H1 (cell line): ENCODE measurements around the gene CACNB4. TPM values are rescaled to one million over a fixed set of nuclear protein-coding genes. Genes with fewer than 3 reads are reported as not detected.
A peak's percentile ranks its signal among the peaks of the same experiment; 100 is the strongest.

Experiments
- CTCF ChIA-PET: fragments of 300-600 bp; sonication (Branson Sonifier 250); formaldehyde crosslinking; loops from one replicate; lab custom pipeline; 2021; ENCODE audit not compliant: partially characterized antibody; lab: Charles Lee
- POLR2A ChIA-PET: fragments of 300-600 bp; sonication (Branson Sonifier 250); formaldehyde crosslinking; loops from one replicate; lab custom pipeline; 2021; ENCODE audit warnings: inconsistent platforms; ENCODE audit not compliant: partially characterized antibody; lab: Charles Lee
- DNase-seq, 2 experiments: peaks; one replicate each; pipeline versions ENCODE4 v3.0.0 to v3.0.0-alpha.2; 2010 to 2022; ENCODE audit warnings: low spot score in 2 of 2, low read depth in 1 of 2, mixed read lengths in 1 of 2
- FAIRE-seq: peaks from 2 replicates; lab custom pipeline; 2011; peaks lifted over from hg19 to GRCh38; lab: Jason Lieb, UNC
- H2AFZ ChIP-seq: 2 replicates; pipeline ENCODE4 v1.8.1; 2012; ENCODE audit warnings: low read length, inconsistent platforms
- H2AK5ac ChIP-seq: 2 replicates; pipeline ENCODE4 v1.6.1; 2013; ENCODE audit warnings: low read depth, low read length
- H2BK120ac ChIP-seq: replicated peaks from 2 replicates; pipeline ENCODE3; 2013; ENCODE audit warnings: low read depth, low read length, inconsistent platforms
- H2BK12ac ChIP-seq: 2 replicates; pipeline ENCODE4 v1.6.1; 2013; ENCODE audit warnings: low read depth, low read length
- H2BK15ac ChIP-seq: 2 replicates; pipeline ENCODE4 v1.6.1; 2013; ENCODE audit warnings: low read length
- H2BK20ac ChIP-seq: 2 replicates; pipeline ENCODE4 v1.6.1; 2013; ENCODE audit warnings: low read length
- H2BK5ac ChIP-seq: 2 replicates; pipeline ENCODE4 v1.6.1; 2013; ENCODE audit warnings: low read depth, low read length
- H3K14ac ChIP-seq: 2 replicates; pipeline ENCODE4 v1.6.1; 2013; ENCODE audit warnings: inconsistent platforms; ENCODE audit not compliant: insufficient read length
- H3K18ac ChIP-seq: 2 replicates; pipeline ENCODE4 v1.6.1; 2013; ENCODE audit warnings: low read length; ENCODE audit errors: extremely low read depth
- H3K23ac ChIP-seq: 2 replicates; pipeline ENCODE4 v1.6.1; 2013; ENCODE audit warnings: inconsistent platforms; ENCODE audit not compliant: insufficient read length
- H3K23me2 ChIP-seq: 2 replicates; pipeline ENCODE4 v1.6.1; 2013; ENCODE audit warnings: low read depth, low read length
- H3K27ac ChIP-seq: 2 replicates; pipeline ENCODE4 v1.6.1; 2011; ENCODE audit warnings: low read depth, low read length, inconsistent platforms
- H3K27me3 ChIP-seq, 4 experiments: replicated peaks in 1 of 4; 1 replicate in 1 of 4; 2 replicates in 3 of 4; pipeline versions ENCODE4 v1.6.1 to v1.8.1; 2011 to 2013; ENCODE audit warnings: low read length in 3 of 4, mild to moderate bottlenecking in 3 of 4, inconsistent platforms in 2 of 4, mixed read lengths in 2 of 4, moderate library complexity in 1 of 4; ENCODE audit not compliant: control insufficient read depth in 3 of 4, insufficient read depth in 3 of 4; ENCODE audit errors: extremely low read depth in 1 of 4
- H3K36me3 ChIP-seq, 4 experiments: 2 replicates each; pipeline versions ENCODE4 v1.6.1 to v1.8.1; 2011 to 2013; ENCODE audit warnings: mild to moderate bottlenecking in 4 of 4, low read length in 3 of 4, moderate library complexity in 2 of 4, control low read depth in 1 of 4, inconsistent platforms in 1 of 4; ENCODE audit not compliant: insufficient read depth in 4 of 4, control insufficient read depth in 2 of 4
- H3K4ac ChIP-seq: replicated peaks from 2 replicates; pipeline ENCODE3; 2013; ENCODE audit warnings: low read length, low read depth, mixed read lengths, inconsistent platforms; ENCODE audit not compliant: insufficient read length
- H3K4me1 ChIP-seq, 4 experiments: replicated peaks in 1 of 4; 1 replicate in 1 of 4; 2 replicates in 3 of 4; pipeline versions ENCODE4 v1.6.1 to v1.8.1; 2011 to 2013; ENCODE audit warnings: low read length in 3 of 4, inconsistent platforms in 2 of 4, mixed read lengths in 1 of 4; ENCODE audit not compliant: insufficient read depth in 4 of 4, control insufficient read depth in 3 of 4
- H3K4me2 ChIP-seq, 2 experiments: 2 replicates each; pipeline versions ENCODE4 v1.6.1 to v1.8.1; 2011 to 2013; ENCODE audit warnings: low read depth in 2 of 2, low read length in 2 of 2, control low read depth in 1 of 2, inconsistent platforms in 1 of 2, mild to moderate bottlenecking in 1 of 2; ENCODE audit not compliant: insufficient read depth in 1 of 2
- H3K4me3 ChIP-seq, 4 experiments: fragments of 200-600, 300-600 bp in 1 of 4; sonication (generic), shearing (Covaris generic), sonication (Bioruptor Twin) in 1 of 4; 2 replicates each; pipeline versions ENCODE4 v1.5.1 to v1.8.1; 2011 to 2016; ENCODE audit warnings: low read length in 4 of 4, low read depth in 3 of 4, control low read depth in 2 of 4, inconsistent platforms in 2 of 4, mild to moderate bottlenecking in 2 of 4, mixed read lengths in 1 of 4, moderate library complexity in 1 of 4; ENCODE audit not compliant: insufficient read depth in 2 of 4; ENCODE audit errors: extremely low read depth in 1 of 4
- H3K56ac ChIP-seq: replicated peaks from 2 replicates; pipeline ENCODE3; 2013; ENCODE audit warnings: low read depth, mild to moderate bottlenecking, mixed read lengths, low read length, inconsistent platforms; ENCODE audit not compliant: insufficient read length
- H3K79me1 ChIP-seq: 2 replicates; pipeline ENCODE4 v1.6.1; 2013; ENCODE audit warnings: low read depth, low read length, control low read depth
- H3K79me2 ChIP-seq, 2 experiments: 2 replicates each; pipeline versions ENCODE4 v1.6.1 to v1.8.1; 2012 to 2013; ENCODE audit warnings: low read length in 2 of 2, mild to moderate bottlenecking in 2 of 2, inconsistent platforms in 1 of 2; ENCODE audit not compliant: insufficient read depth in 2 of 2, control insufficient read depth in 1 of 2
- H3K9ac ChIP-seq, 4 experiments: replicated peaks in 1 of 4; 1 replicate in 1 of 4; 2 replicates in 3 of 4; pipeline versions ENCODE4 v1.6.1 to v1.8.1; 2011 to 2013; ENCODE audit warnings: low read depth in 3 of 4, low read length in 3 of 4, control low read depth in 2 of 4, mild to moderate bottlenecking in 2 of 4, moderate library complexity in 2 of 4, inconsistent platforms in 1 of 4; ENCODE audit errors: extremely low read depth in 1 of 4
- H3K9me3 ChIP-seq, 2 experiments: 2 replicates each; pipeline versions ENCODE4 v1.6.1 to v1.8.1; 2012 to 2013; ENCODE audit warnings: mild to moderate bottlenecking in 2 of 2, moderate library complexity in 2 of 2, control low read depth in 1 of 2, inconsistent platforms in 1 of 2, low read depth in 1 of 2, low read length in 1 of 2, mixed read lengths in 1 of 2; ENCODE audit not compliant: insufficient read depth in 2 of 2
- H4K20me1 ChIP-seq, 2 experiments: replicated peaks in 1 of 2; 2 replicates each; pipeline versions ENCODE3 to v1.8.1; 2011 to 2013; ENCODE audit warnings: inconsistent platforms in 2 of 2, low read length in 2 of 2, mild to moderate bottlenecking in 1 of 2; ENCODE audit not compliant: insufficient read depth in 2 of 2, control insufficient read depth in 1 of 2
- H4K5ac ChIP-seq: 2 replicates; pipeline ENCODE4 v1.6.1; 2013; ENCODE audit warnings: low read length, low read depth, mixed read lengths, inconsistent platforms; ENCODE audit not compliant: insufficient read length
- H4K8ac ChIP-seq: 2 replicates; pipeline ENCODE4 v1.8.0; 2013; ENCODE audit warnings: mild to moderate bottlenecking, moderate library complexity, low read length, inconsistent platforms; ENCODE audit not compliant: insufficient read depth; ENCODE audit errors: extremely low read depth
- H4K91ac ChIP-seq: replicated peaks from 2 replicates; pipeline ENCODE3; 2013; ENCODE audit warnings: low read length, mixed read lengths, inconsistent platforms; ENCODE audit not compliant: insufficient read length
- CBX8 ChIP-seq: fragments of 300-800, 300-1000 bp; sonication (generic); IDR thresholded peaks from 2 replicates; pipeline ENCODE4 v1.7.1; 2016; ENCODE audit warnings: low read depth, low read length, borderline replicate concordance
- CTCF ChIP-seq, 3 experiments: IDR thresholded peaks; 1 replicate in 2 of 3; 2 replicates in 1 of 3; pipeline versions ENCODE4 v1.5.1 to v1.6.1; 2011; ENCODE audit warnings: low read length in 3 of 3, mild to moderate bottlenecking in 3 of 3, inconsistent platforms in 2 of 3, low read depth in 1 of 3, moderate library complexity in 1 of 3; ENCODE audit not compliant: insufficient read depth in 1 of 3; ENCODE audit errors: control extremely low read depth in 1 of 3
- MAFK ChIP-seq: IDR thresholded peaks from 2 replicates; pipeline ENCODE4 v1.6.1; 2012; ENCODE audit warnings: low read depth, mild to moderate bottlenecking, improper control_type of control experiment, low read length
- RAD21 ChIP-seq, 2 experiments: IDR thresholded peaks in 1 of 2; conservative IDR thresholded peaks in 1 of 2; 2 replicates each; pipeline ENCODE4 v1.6.1; 2011; ENCODE audit warnings: low read depth in 2 of 2, low read length in 2 of 2, improper control_type of control experiment in 1 of 2, inconsistent platforms in 1 of 2, mild to moderate bottlenecking in 1 of 2, moderate library complexity in 1 of 2
- RFX5 ChIP-seq: IDR thresholded peaks from 2 replicates; pipeline ENCODE4 v1.6.1; 2011; ENCODE audit warnings: low read depth, low read length, improper control_type of control experiment, borderline replicate concordance
- RNF2 ChIP-seq: fragments of 200-900, 300-1000 bp; sonication (generic); IDR thresholded peaks from 2 replicates; pipeline ENCODE4 v1.7.1; 2016; ENCODE audit warnings: borderline replicate concordance, low read depth, mild to moderate bottlenecking, antibody characterized with exemption, low read length; ENCODE audit not compliant: poor library complexity, severe bottlenecking; ENCODE audit errors: missing control alignments
- SP1 ChIP-seq: IDR thresholded peaks from 2 replicates; pipeline ENCODE4 v1.6.1; 2011; ENCODE audit warnings: low read depth, low read length
- WGBS, 2 experiments: shearing (Covaris generic) in 1 of 2; methylation state at CpG; one replicate each; pipeline versions ENCODE4 v1.1.6 to v1.1.7; 2013 to 2015; ENCODE audit warnings: low lambda C conversion rate in 2 of 2, mixed read lengths in 2 of 2, inconsistent platforms in 1 of 2, low coverage in 1 of 2, missing lambda C conversion rate in 1 of 2; ENCODE audit not compliant: insufficient replicate concordance in 2 of 2, insufficient coverage in 1 of 2, insufficient read length in 1 of 2; ENCODE audit errors: extremely low coverage in 1 of 2, missing lambda C conversion rate in 1 of 2; 5-methylcytosine and 5-hydroxymethylcytosine counted together
- polyA plus RNA-seq, 7 experiments: library from polyadenylated mRNA; depleted of rRNA in 3 of 7; stranded (reverse) in 5 of 7; unstranded in 2 of 7; fragments of >200 nt in 5 of 7; fragments of 200-250 nt in 2 of 7; gene quantifications; 1 replicate in 5 of 7; 2 replicates in 1 of 7; 4 replicates in 1 of 7; pipeline versions ENCODE4 v1.2.1 to v1.2.3, GENCODE V29; 2011 to 2013; ENCODE audit warnings: missing spikeins in 2 of 7, mixed read lengths in 2 of 7
- total RNA-seq: library from RNA; stranded (reverse); fragmentation: NEBNext Ultra II Directional; extraction: Animal tissue kit (Norgen Biotek cat#: 25700); gene quantifications from 2 replicates; pipeline ENCODE4 v1.2.1, GENCODE V29; 2021

The CACNB4 gene
- total and polyA plus RNA-seq, 2 of the 8 experiments (the other 6 are each of a cell fraction or from before 2014, with no cell fraction given): 2.0 to 4.0 TPM

GRCh38 chr2:152033011-152033925, 65.6 kb downstream of the CACNB4 start:
- H3K27ac ChIP-seq: no peak overlapping the region
- no peak overlapping the region for H2BK5ac ChIP-seq
- H3K14ac ChIP-seq: no peak overlapping the region
- no peak overlapping the region for H4K91ac ChIP-seq
- no peak overlapping the region for H4K8ac ChIP-seq
- no peak overlapping the region for H2AFZ ChIP-seq
- no peak overlapping the region for H2AK5ac ChIP-seq
- ChIA-PET POLR2A (interaction anchor here (0.9 to 1.0 kb wide), 2 partner anchors 65 to 619 kb away, joined by 3 read pairs; no protein-coding TSS in a partner anchor), CTCF (interaction anchor here (0.5 to 9.5 kb wide), 8 partner anchors 8 to 602 kb away, joined by 3 to 95 read pairs (median 5); partner anchors contain the start of gene STAM2)
- no peak overlapping the region for H2BK20ac ChIP-seq
- DNase-seq (peak in 1 of 2 experiments; percentile 51), FAIRE-seq (peak; percentile 60)
- H3K9ac ChIP-seq: no peak overlapping the region
- no peaks in the 10 kb centered on the region for H3K79me2 ChIP-seq
- H2BK15ac ChIP-seq: no peak overlapping the region
- H3K27me3 ChIP-seq: peaks cover 0 to 40% (median 19%) of the 10 kb centered on the region in 4 experiments; a peak in 5 of 7 replicates
- H2BK120ac ChIP-seq: no peak overlapping the region
- no peaks in the 10 kb centered on the region for H3K36me3 ChIP-seq
- no peaks in the 10 kb centered on the region for H3K79me1 ChIP-seq
- H2BK12ac ChIP-seq: no peak overlapping the region
- peak overlapping the region in 1 of 4 experiments; percentile 19; a peak in 1 of 8 replicates for H3K4me3 ChIP-seq
- H3K4ac ChIP-seq: no peak overlapping the region
- no peak overlapping the region for H3K23ac ChIP-seq
- H4K5ac ChIP-seq: no peak overlapping the region
- peaks cover 0 to 2% of the 10 kb centered on the region in 2 experiments for H4K20me1 ChIP-seq
- H3K4me2 ChIP-seq: peak overlapping the region; percentile 53 to 56; a peak in 3 of 4 replicates
- no peaks in the 10 kb centered on the region for H3K23me2 ChIP-seq
- WGBS, 2 experiments: 50% methylated on average over 12 of the region's 12 CpGs; no CpG with 5 or more reads in 1 of the 2 experiments
- no peak overlapping the region for H3K18ac ChIP-seq
- no peak overlapping the region for H3K56ac ChIP-seq
- H3K9me3 ChIP-seq: no peaks in the 10 kb centered on the region
- H3K4me1 ChIP-seq: peaks cover 6 to 18% (median 13%) of the 10 kb centered on the region in 4 experiments; a peak in 6 of 7 replicates
- TF ChIP-seq MAFK: no peak
- no peak for TF ChIP-seq SP1
- TF ChIP-seq RNF2: no peak
- TF ChIP-seq RAD21 (IDR thresholded peaks at IDR 0.05 in 1 of 2, conservative IDR thresholded peaks at IDR 0.05 in 1 of 2; ENCODE audit: low read depth in 2 of 2, low read length in 2 of 2): peak; percentile 39 to 48
- TF ChIP-seq CTCF (IDR thresholded peaks at IDR 0.05; ENCODE audit: control extremely low read depth in 1 of 3, insufficient read depth in 1 of 3, low read depth in 1 of 3, low read length in 3 of 3): peak in 1 of 3 experiments; percentile 4; a peak in 1 of 4 replicates
- no peak for TF ChIP-seq RFX5
- TF ChIP-seq CBX8: no peak
